Measurements from ENCODE around the gene ZNF560. TPM values are rescaled to one million over a fixed set of nuclear protein-coding genes. Genes with fewer than 3 reads are reported as not detected.
A peak's percentile ranks its signal among the peaks of the same experiment; 100 is the strongest.

ZNF560 gene
- total and polyA plus RNA-seq, 2 of the 13 experiments (the other 11 are each of a cell fraction or from before 2014, with no cell fraction given) = not detected

DNA sequence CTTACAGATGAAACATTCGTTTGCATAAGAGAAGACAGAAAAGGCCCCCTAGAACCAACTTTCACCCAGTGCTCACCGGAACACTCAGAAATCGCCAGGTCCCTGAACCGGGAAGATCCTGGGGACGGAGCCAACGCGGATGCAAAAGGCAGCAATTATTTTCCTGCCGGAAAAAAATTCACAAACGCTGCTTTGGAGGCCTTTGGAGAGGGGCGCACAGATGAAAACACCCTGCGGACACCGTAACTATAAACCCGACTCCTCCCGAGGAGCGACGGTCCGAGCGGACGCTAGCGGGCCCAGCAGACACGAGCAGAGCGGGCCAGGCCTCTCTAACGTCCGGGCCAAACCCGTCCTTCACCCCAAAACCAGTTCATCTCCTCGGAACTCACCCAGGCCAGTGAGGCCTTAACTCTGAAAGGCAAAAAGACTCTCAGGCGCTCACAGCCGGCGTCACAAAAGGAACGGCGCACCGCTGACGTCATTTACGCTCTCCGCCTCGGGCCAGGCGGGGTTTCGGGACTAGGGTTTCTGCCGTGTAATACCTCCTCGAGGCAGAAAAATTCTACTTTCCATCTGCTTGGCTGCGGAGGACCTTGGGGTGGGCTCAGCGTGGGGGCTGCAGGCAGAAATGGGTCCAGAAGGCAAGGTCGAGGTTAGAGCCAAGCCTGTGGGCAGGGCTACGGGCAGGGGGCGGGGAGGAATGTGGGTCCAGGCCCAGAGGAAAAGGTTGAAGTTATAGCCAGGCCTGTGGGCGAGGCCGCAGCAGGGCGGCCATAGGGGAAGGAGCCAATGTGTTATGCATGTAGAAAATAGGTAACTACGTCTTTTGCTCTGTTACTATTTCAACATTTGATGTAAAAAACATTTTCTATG is 40.0 kb upstream of the ZNF560 start, which contains the start of gene ZNF426 (continued):
- TF ChIP-seq, protein P1, sequence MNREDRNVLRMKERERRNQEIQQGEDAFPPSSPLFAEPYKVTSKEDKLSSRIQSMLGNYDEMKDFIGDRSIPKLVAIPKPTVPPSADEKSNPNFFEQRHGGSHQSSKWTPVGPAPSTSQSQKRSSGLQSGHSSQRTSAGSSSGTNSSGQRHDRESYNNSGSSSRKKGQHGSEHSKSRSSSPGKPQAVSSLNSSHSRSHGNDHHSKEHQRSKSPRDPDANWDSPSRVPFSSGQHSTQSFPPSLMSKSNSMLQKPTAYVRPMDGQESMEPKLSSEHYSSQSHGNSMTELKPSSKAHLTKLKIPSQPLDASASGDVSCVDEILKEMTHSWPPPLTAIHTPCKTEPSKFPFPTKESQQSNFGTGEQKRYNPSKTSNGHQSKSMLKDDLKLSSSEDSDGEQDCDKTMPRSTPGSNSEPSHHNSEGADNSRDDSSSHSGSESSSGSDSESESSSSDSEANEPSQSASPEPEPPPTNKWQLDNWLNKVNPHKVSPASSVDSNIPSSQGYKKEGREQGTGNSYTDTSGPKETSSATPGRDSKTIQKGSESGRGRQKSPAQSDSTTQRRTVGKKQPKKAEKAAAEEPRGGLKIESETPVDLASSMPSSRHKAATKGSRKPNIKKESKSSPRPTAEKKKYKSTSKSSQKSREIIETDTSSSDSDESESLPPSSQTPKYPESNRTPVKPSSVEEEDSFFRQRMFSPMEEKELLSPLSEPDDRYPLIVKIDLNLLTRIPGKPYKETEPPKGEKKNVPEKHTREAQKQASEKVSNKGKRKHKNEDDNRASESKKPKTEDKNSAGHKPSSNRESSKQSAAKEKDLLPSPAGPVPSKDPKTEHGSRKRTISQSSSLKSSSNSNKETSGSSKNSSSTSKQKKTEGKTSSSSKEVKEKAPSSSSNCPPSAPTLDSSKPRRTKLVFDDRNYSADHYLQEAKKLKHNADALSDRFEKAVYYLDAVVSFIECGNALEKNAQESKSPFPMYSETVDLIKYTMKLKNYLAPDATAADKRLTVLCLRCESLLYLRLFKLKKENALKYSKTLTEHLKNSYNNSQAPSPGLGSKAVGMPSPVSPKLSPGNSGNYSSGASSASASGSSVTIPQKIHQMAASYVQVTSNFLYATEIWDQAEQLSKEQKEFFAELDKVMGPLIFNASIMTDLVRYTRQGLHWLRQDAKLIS (CRISPR knock-in tag; IDR thresholded peaks at IDR 0.05) = no peak
- TF ChIP-seq JUNB (CRISPR knock-in tag; IDR thresholded peaks at IDR 0.05; ENCODE audit: borderline replicate concordance) (no peak), GLI4 (CRISPR knock-in tag; IDR thresholded peaks at IDR 0.05; ENCODE audit: borderline replicate concordance) (peak; percentile 93; the same call in 1 of the 2 replicates), ZSCAN31 (CRISPR knock-in tag; IDR thresholded peaks at IDR 0.05; ENCODE audit: low read depth) (peak; percentile 76; the same call in 1 of the 2 replicates), BRD4 (CRISPR knock-in tag; IDR thresholded peaks at IDR 0.05) (peak; percentile 63; the same call in 1 of the 2 replicates), ZEB1 (IDR thresholded peaks at IDR 0.05; ENCODE audit: insufficient replicate concordance, low read depth) (no peak), ZNF432 (CRISPR knock-in tag; IDR thresholded peaks at IDR 0.05; ENCODE audit: borderline replicate concordance) (no peak), RBAK (CRISPR knock-in tag; IDR thresholded peaks at IDR 0.05) (peak; percentile 65; the same call in 1 of the 2 replicates), FOSL1 (CRISPR knock-in tag; IDR thresholded peaks at IDR 0.05; ENCODE audit: borderline replicate concordance) (no peak), STAT5B (CRISPR knock-in tag; IDR thresholded peaks at IDR 0.05) (no peak; the same call in 1 of the 2 replicates), ZNF547 (CRISPR knock-in tag; IDR thresholded peaks at IDR 0.05) (peak; percentile 71; the same call in 1 of the 2 replicates)
- TF ChIP-seq, protein P2, sequence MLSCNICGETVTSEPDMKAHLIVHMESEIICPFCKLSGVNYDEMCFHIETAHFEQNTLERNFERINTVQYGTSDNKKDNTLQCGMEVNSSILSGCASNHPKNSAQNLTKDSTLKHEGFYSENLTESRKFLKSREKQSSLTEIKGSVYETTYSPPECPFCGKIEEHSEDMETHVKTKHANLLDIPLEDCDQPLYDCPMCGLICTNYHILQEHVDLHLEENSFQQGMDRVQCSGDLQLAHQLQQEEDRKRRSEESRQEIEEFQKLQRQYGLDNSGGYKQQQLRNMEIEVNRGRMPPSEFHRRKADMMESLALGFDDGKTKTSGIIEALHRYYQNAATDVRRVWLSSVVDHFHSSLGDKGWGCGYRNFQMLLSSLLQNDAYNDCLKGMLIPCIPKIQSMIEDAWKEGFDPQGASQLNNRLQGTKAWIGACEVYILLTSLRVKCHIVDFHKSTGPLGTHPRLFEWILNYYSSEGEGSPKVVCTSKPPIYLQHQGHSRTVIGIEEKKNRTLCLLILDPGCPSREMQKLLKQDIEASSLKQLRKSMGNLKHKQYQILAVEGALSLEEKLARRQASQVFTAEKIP (CRISPR knock-in tag; IDR thresholded peaks at IDR 0.05; ENCODE audit: borderline replicate concordance) = no peak
- TF ChIP-seq, protein P3, sequence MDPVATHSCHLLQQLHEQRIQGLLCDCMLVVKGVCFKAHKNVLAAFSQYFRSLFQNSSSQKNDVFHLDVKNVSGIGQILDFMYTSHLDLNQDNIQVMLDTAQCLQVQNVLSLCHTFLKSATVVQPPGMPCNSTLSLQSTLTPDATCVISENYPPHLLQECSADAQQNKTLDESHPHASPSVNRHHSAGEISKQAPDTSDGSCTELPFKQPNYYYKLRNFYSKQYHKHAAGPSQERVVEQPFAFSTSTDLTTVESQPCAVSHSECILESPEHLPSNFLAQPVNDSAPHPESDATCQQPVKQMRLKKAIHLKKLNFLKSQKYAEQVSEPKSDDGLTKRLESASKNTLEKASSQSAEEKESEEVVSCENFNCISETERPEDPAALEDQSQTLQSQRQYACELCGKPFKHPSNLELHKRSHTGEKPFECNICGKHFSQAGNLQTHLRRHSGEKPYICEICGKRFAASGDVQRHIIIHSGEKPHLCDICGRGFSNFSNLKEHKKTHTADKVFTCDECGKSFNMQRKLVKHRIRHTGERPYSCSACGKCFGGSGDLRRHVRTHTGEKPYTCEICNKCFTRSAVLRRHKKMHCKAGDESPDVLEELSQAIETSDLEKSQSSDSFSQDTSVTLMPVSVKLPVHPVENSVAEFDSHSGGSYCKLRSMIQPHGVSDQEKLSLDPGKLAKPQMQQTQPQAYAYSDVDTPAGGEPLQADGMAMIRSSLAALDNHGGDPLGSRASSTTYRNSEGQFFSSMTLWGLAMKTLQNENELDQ (CRISPR knock-in tag; IDR thresholded peaks at IDR 0.05; ENCODE audit: borderline replicate concordance) = no peak
